SH-SY5Y (cell line): ENCODE measurements around the gene TGIF2.

Source experiments
- GATA2 ChIP-seq: IDR thresholded peaks from 2 replicates; pipeline ENCODE4 v1.6.1; 2011; ENCODE audit warnings: mild to moderate bottlenecking, low read depth, low read length
- GATA3 ChIP-seq: IDR thresholded peaks from 2 replicates; pipeline ENCODE4 v1.6.1; 2011; ENCODE audit warnings: low read depth, mild to moderate bottlenecking, low read length, moderate library complexity

GRCh38 chr20:36576081-36576445 lies 2.7 kb downstream of the TGIF2 start:
- no peak for TF ChIP-seq GATA2
- TF ChIP-seq GATA3: no peak
